Immature natural killer cell (primary cell): ENCODE data around the gene MARK3. TPM values are rescaled to one million over a fixed set of nuclear protein-coding genes. Genes with fewer than 3 reads are reported as not detected.

Source experiments
- DNase-seq, 3 donors: peaks; one replicate each; pipeline ENCODE4 v3.0.0; 2022; ENCODE audit warnings: mixed read lengths in 1 of 3
- H3K27ac Mint-ChIP-seq, 6 donors: one replicate each; pipeline ENCODE4 v1.8.0; 2020; ENCODE audit warnings: mixed read lengths in 6 of 6, mild to moderate bottlenecking in 5 of 6, inconsistent platforms in 4 of 6, moderate library complexity in 3 of 6
- H3K27me3 Mint-ChIP-seq, 3 donors: one replicate each; pipeline ENCODE4 v1.8.0; 2020 to 2021; ENCODE audit warnings: low read depth in 3 of 3, mild to moderate bottlenecking in 3 of 3, mixed read lengths in 3 of 3, moderate library complexity in 3 of 3, inconsistent platforms in 1 of 3
- H3K36me3 Mint-ChIP-seq, 3 donors: one replicate each; pipeline ENCODE4 v1.8.0; 2020; ENCODE audit warnings: mixed read lengths in 3 of 3, inconsistent platforms in 2 of 3, mild to moderate bottlenecking in 2 of 3
- H3K4me1 Mint-ChIP-seq, 2 donors: one replicate each; pipeline ENCODE4 v1.8.0; 2020; ENCODE audit warnings: inconsistent platforms in 2 of 2, mild to moderate bottlenecking in 2 of 2, mixed read lengths in 2 of 2, moderate library complexity in 1 of 2
- H3K4me3 Mint-ChIP-seq, 5 donors: one replicate each; pipeline ENCODE4 v1.8.0; 2020; ENCODE audit warnings: mild to moderate bottlenecking in 5 of 5, mixed read lengths in 5 of 5, inconsistent platforms in 3 of 5, moderate library complexity in 3 of 5
- H3K9me3 Mint-ChIP-seq, 6 donors: one replicate each; pipeline ENCODE4 v1.8.0; 2020; ENCODE audit warnings: mild to moderate bottlenecking in 6 of 6, mixed read lengths in 6 of 6, inconsistent platforms in 4 of 6, moderate library complexity in 3 of 6
- polyA plus RNA-seq, 3 donors: library from polyadenylated mRNA; unstranded; fragments of 300-500 nt; fragmentation: Illumina TruSeq; gene quantifications; one replicate each; pipeline ENCODE4 v1.2.3, GENCODE V29; 2021

MARK3 gene
- polyA plus RNA-seq, 3 donors from 2014 or later: 23.4 to 44.1 (median 25.7) TPM

- Mint-ChIP-seq H3K4me3 (no peak overlapping the region), H3K9me3 (no peaks in the 10 kb centered on the region), H3K27me3 (peaks cover 0 to under 1% (median 0%) of the 10 kb centered on the region in 3 donors), H3K4me1 (peaks cover 15 to 28% of the 10 kb centered on the region in 2 donors), H3K27ac (no peak overlapping the region), H3K36me3 (peaks cover 0 to 5% (median 0%) of the 10 kb centered on the region in 3 donors)
- no peak for DNase-seq
Observed at GRCh38 chr14:103552846-103553210, 167.6 kb downstream of the MARK3 start.

Other genes starting within 250 kb of the MARK3 start
- gene EIF5, start 51.2 kb upstream of the MARK3 start, polyA plus RNA-seq: 100 to 1,000 TPM; 348 to 443 (median 414) TPM
- 1 to 10 TPM in 2 of 3 donors, under 1 TPM in 1; 0.34 to 1.6 (median 1.1) TPM for gene CKB, start 137.4 kb downstream of the MARK3 start, polyA plus RNA-seq
- gene TRMT61A, start 143.8 kb downstream of the MARK3 start, polyA plus RNA-seq: 1 to 10 TPM; 1.4 to 7.7 (median 5.0) TPM
- gene BAG5, start 177.2 kb downstream of the MARK3 start, polyA plus RNA-seq: 10 to 100 TPM; 23.5 to 58.7 (median 36.5) TPM
- gene COA8, start 177.5 kb downstream of the MARK3 start, polyA plus RNA-seq: 10 to 100 TPM; 60.6 to 87.5 (median 64.5) TPM
- 10 to 100 TPM; 38.3 to 83.5 (median 48.2) TPM for gene KLC1, start 243.8 kb downstream of the MARK3 start, polyA plus RNA-seq